PC-9 (cell line): Measurements from ENCODE around the gene TSPAN14. TPM values are rescaled to one million over a fixed set of nuclear protein-coding genes. Genes with fewer than 3 reads are reported as not detected.

Experiments used
- BruUV-seq: library from RNA; stranded (reverse); fragments of 400-500 nt; replicated peaks from 2 replicates; lab custom pipeline; 2021; lab: Mats Ljungman, UMichigan
- CTCF ChIA-PET: fragments of 300-600 bp; sonication (Branson Sonifier 250); formaldehyde crosslinking; loops from one replicate; lab custom pipeline; 2022; ENCODE audit warnings: antibody characterized with exemption; lab: Charles Lee
- POLR2A ChIA-PET: fragments of 300-600 bp; sonication (Branson Sonifier 250); formaldehyde crosslinking; loops from one replicate; lab custom pipeline; 2022; ENCODE audit warnings: antibody characterized with exemption; ENCODE audit not compliant: unreplicated experiment; lab: Charles Lee
- DNase-seq, 2 experiments: peaks; one replicate each; pipeline versions ENCODE4 v3.0.0 to v3.0.0-alpha.2; 2015 to 2022; ENCODE audit warnings: mixed read lengths in 1 of 2
- H2AFZ ChIP-seq: fragments of 200-600 bp; sonication (generic); 2 replicates; pipeline ENCODE4 v1.8.1; 2017; ENCODE audit warnings: antibody characterized with exemption
- H3F3A ChIP-seq: fragments of 200-600 bp; sonication (generic); 2 replicates; pipeline ENCODE4 v1.8.1; 2017; ENCODE audit warnings: antibody characterized with exemption, mild to moderate bottlenecking, low read depth; ENCODE audit not compliant: insufficient read depth
- H3K27ac ChIP-seq: fragments of 200-600 bp; sonication (generic); 2 replicates; pipeline ENCODE4 v1.6.1; 2016; ENCODE audit warnings: mixed run types
- H3K27me3 ChIP-seq: fragments of 200-600 bp; sonication (generic); 2 replicates; pipeline ENCODE4 v1.6.1; 2016; ENCODE audit warnings: low read depth, mixed run types; ENCODE audit not compliant: insufficient read depth
- H3K36me3 ChIP-seq: fragments of 200-600 bp; sonication (generic); 2 replicates; pipeline ENCODE4 v1.6.1; 2016; ENCODE audit warnings: low read depth, mixed run types
- H3K4me1 ChIP-seq: fragments of 200-600 bp; sonication (generic); replicated peaks from 2 replicates; pipeline ENCODE4 v1.6.1; 2016; ENCODE audit warnings: mixed run types; ENCODE audit not compliant: insufficient read depth
- H3K4me2 ChIP-seq: fragments of 200-600 bp; sonication (generic); 2 replicates; pipeline ENCODE4 v1.6.1; 2017; ENCODE audit warnings: mixed run types
- H3K4me3 ChIP-seq: fragments of 200-600 bp; sonication (generic); 2 replicates; pipeline ENCODE4 v1.6.1; 2016; ENCODE audit warnings: mixed run types
- H3K79me2 ChIP-seq: fragments of 200-600 bp; sonication (generic); 2 replicates; pipeline ENCODE4 v1.6.1; 2017; ENCODE audit warnings: low read depth, mixed run types
- H3K9me2 ChIP-seq: fragments of 200-600 bp; sonication (generic); 2 replicates; pipeline ENCODE4 v1.8.1; 2017; ENCODE audit warnings: mild to moderate bottlenecking; ENCODE audit not compliant: insufficient read depth
- H3K9me3 ChIP-seq: fragments of 200-600 bp; sonication (generic); 2 replicates; pipeline ENCODE4 v1.8.1; 2016; ENCODE audit warnings: low read depth; ENCODE audit not compliant: insufficient read depth
- H4K20me1 ChIP-seq: fragments of 200-600 bp; sonication (generic); 2 replicates; pipeline ENCODE4 v1.8.1; 2017; ENCODE audit not compliant: insufficient read depth
- CTCF ChIP-seq: fragments of 200-600 bp; sonication (generic); conservative IDR thresholded peaks from 2 replicates; pipeline ENCODE4 v1.6.1; 2017; ENCODE audit warnings: mixed run types, antibody characterized with exemption, mild to moderate bottlenecking, moderate library complexity
- EZH2 ChIP-seq: fragments of 200-600 bp; sonication (generic); IDR thresholded peaks from 2 replicates; pipeline ENCODE4 v1.8.0; 2017; ENCODE audit warnings: antibody characterized with exemption, low read depth
- intact Hi-C: fragments of 100-400 bp; cut with micrococcal nuclease; formaldehyde crosslinking; loops from one replicate; pipeline ENCODE4 v1.10.0; 2022; ENCODE audit not compliant: unreplicated experiment
- total RNA-seq: library from RNA; stranded (reverse); gene quantifications from 2 replicates; pipeline ENCODE4 v1.2.3, GENCODE V29; 2021

The TSPAN14 gene
- total RNA-seq, 1 experiment from 2014 or later = 135 TPM

GRCh38 chr10:80473096-80473657 lies 19.1 kb downstream of the TSPAN14 start:
- Histone ChIP-seq H3K27me3 (no peaks in the 10 kb centered on the region), H2AFZ (no peak overlapping the region), H3K4me1 (peaks cover 97% of the 10 kb centered on the region), H3K36me3 (peaks cover 64% of the 10 kb centered on the region), H3K9me3 (no peaks in the 10 kb centered on the region), H3K4me3 (peak overlapping the region; percentile 7; the same call in 1 of the 2 replicates), H3K4me2 (peak overlapping the region; percentile 56), H3K9me2 (no peaks in the 10 kb centered on the region), H4K20me1 (0 out of 2 replicates have a peak, but pooled peaks cover 4% of the 10 kb centered on the region), H3K79me2 (peaks cover 98% of the 10 kb centered on the region), H3F3A (peaks cover 90% of the 10 kb centered on the region), H3K27ac (peak overlapping the region; percentile 91)
- intact Hi-C loops = no loop called here
- no TSS peak for BruUV-seq
- ChIA-PET POLR2A (no interaction called here), CTCF (interaction anchor here (2.0 kb wide), 1 partner anchor 32 kb away, joined by 10 read pairs; no protein-coding TSS in a partner anchor)
- no peak for DNase-seq
- TF ChIP-seq EZH2 (no peak), CTCF (no peak)

GRCh38 chr10:80473692-80474596 lies 19.8 kb downstream of the TSPAN14 start:
- peak overlapping the region; percentile 91 for H3K27ac ChIP-seq
- H3K4me1 ChIP-seq = peaks cover 95% of the 10 kb centered on the region
- ChIA-PET POLR2A (no interaction called here), CTCF (interaction anchor here (0.7 kb wide), 1 partner anchor 32 kb away, joined by 3 read pairs; no protein-coding TSS in a partner anchor)
- H4K20me1 ChIP-seq = no peaks in the 10 kb centered on the region
- intact Hi-C loops = no loop called here
- H3K27me3 ChIP-seq = no peaks in the 10 kb centered on the region
- BruUV-seq = no TSS peak
- TF ChIP-seq EZH2 (no peak), CTCF (no peak)
- DNase-seq = no peak
- H3K4me2 ChIP-seq = peak overlapping the region; percentile 56
- H3F3A ChIP-seq = peaks cover 88% of the 10 kb centered on the region
- H3K36me3 ChIP-seq = peaks cover 66% of the 10 kb centered on the region
- no peak overlapping the region for H2AFZ ChIP-seq
- peaks cover 98% of the 10 kb centered on the region for H3K79me2 ChIP-seq
- H3K9me2 ChIP-seq = no peaks in the 10 kb centered on the region
- H3K4me3 ChIP-seq = no peak overlapping the region
- H3K9me3 ChIP-seq = no peaks in the 10 kb centered on the region

GRCh38 chr10:80474597-80474910 lies 20.4 kb downstream of the TSPAN14 start:
- TF ChIP-seq EZH2 = no peak
- no peak for TF ChIP-seq CTCF
- Histone ChIP-seq H3K4me3 (no peak overlapping the region), H3K79me2 (peaks cover 97% of the 10 kb centered on the region), H3K9me3 (no peaks in the 10 kb centered on the region; the same call in 1 of the 2 replicates), H3K9me2 (no peaks in the 10 kb centered on the region), H3F3A (peaks cover 84% of the 10 kb centered on the region), H3K4me1 (peaks cover 89% of the 10 kb centered on the region), H2AFZ (no peak overlapping the region), H3K27ac (peak overlapping the region; percentile 91), H3K36me3 (peaks cover 62% of the 10 kb centered on the region), H3K4me2 (peak overlapping the region; percentile 56), H3K27me3 (no peaks in the 10 kb centered on the region), H4K20me1 (no peaks in the 10 kb centered on the region)
- intact Hi-C loops = no loop called here
- DNase-seq = no peak
- CTCF ChIA-PET = interaction anchor here (0.7 kb wide), 1 partner anchor 31 kb away, joined by 3 read pairs; no protein-coding TSS in a partner anchor
- POLR2A ChIA-PET = no interaction called here
- BruUV-seq = no TSS peak
